B cell (primary cell): ENCODE data around the gene ARPC4.

Experiments used
- CTCF ChIP-seq: fragments of 200-600 bp; IDR thresholded peaks from one replicate; pipeline ENCODE4 v1.8.0; 2022; ENCODE audit warnings: antibody characterized with exemption, mild to moderate bottlenecking
- EZH2 ChIP-seq: IDR thresholded peaks from 2 replicates; pipeline ENCODE4 v1.6.1; 2012; ENCODE audit warnings: borderline replicate concordance, low read depth, mild to moderate bottlenecking, moderate library complexity, low read length; ENCODE audit not compliant: insufficient read depth, poor library complexity, severe bottlenecking

GRCh38 chr3:9806688-9807589 lies 14.1 kb downstream of the ARPC4 start:
- TF ChIP-seq CTCF (no peak), EZH2 (no peak)
